ENCODE results near the gene ZNF502.
A peak's percentile ranks its signal among the peaks of the same experiment; 100 is the strongest.

DNA sequence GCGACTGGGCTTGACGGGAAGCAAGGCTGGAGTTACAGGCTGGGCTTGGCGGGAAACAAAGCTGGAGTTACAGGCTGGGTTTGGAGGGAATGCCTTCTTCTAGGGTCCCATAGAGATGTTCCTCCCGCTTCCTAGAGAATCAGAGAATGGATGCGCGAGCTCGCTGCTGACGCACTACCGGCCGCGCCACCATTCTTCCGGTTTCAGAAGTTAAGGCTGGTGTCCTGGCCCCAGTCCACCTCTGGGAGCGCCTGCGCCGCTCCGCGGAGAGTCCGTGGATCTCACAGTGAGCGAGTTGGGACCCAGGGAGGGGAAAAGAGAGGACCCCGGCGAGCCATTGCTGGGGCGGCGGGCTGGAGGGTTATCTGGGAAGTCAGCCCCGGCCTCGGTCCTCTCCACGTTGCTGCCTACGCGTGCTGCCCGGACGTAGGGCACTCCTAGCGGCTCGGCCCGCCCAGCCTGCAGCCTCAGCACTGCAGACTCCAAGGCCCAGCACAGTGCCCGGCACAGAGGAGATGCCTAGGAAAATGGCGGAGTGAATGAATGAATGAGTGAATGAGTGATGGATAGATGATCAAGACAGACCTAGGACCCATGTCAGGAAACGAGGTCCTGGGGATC, at the start of gene ZNF502:
- TF ChIP-seq, protein P1, sequence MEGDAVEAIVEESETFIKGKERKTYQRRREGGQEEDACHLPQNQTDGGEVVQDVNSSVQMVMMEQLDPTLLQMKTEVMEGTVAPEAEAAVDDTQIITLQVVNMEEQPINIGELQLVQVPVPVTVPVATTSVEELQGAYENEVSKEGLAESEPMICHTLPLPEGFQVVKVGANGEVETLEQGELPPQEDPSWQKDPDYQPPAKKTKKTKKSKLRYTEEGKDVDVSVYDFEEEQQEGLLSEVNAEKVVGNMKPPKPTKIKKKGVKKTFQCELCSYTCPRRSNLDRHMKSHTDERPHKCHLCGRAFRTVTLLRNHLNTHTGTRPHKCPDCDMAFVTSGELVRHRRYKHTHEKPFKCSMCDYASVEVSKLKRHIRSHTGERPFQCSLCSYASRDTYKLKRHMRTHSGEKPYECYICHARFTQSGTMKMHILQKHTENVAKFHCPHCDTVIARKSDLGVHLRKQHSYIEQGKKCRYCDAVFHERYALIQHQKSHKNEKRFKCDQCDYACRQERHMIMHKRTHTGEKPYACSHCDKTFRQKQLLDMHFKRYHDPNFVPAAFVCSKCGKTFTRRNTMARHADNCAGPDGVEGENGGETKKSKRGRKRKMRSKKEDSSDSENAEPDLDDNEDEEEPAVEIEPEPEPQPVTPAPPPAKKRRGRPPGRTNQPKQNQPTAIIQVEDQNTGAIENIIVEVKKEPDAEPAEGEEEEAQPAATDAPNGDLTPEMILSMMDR (conservative IDR thresholded peaks at IDR 0.05; ENCODE audit: low read depth in 2 of 2) = peak in 1 of 2 experiments; percentile 27; a peak in 3 of 4 replicates
- TF ChIP-seq ZNF114 (CRISPR knock-in tag; IDR thresholded peaks at IDR 0.05) = no peak
- TF ChIP-seq STAT1 (IDR thresholded peaks at IDR 0.05; ENCODE audit: unreplicated experiment) = no peak
- TF ChIP-seq CREB1 (CRISPR knock-in tag; IDR thresholded peaks at IDR 0.05; ENCODE audit: low read depth) = peak; percentile 96
- TF ChIP-seq NANOG (IDR thresholded peaks at IDR 0.05; ENCODE audit: borderline replicate concordance) = no peak
- TF ChIP-seq EZH2 (IDR thresholded peaks at IDR 0.05; ENCODE audit: low read depth, unreplicated experiment) = no peak
- TF ChIP-seq EZH2phosphoT487 (IDR thresholded peaks at IDR 0.05; ENCODE audit: unreplicated experiment) = no peak
- TF ChIP-seq, protein P2, sequence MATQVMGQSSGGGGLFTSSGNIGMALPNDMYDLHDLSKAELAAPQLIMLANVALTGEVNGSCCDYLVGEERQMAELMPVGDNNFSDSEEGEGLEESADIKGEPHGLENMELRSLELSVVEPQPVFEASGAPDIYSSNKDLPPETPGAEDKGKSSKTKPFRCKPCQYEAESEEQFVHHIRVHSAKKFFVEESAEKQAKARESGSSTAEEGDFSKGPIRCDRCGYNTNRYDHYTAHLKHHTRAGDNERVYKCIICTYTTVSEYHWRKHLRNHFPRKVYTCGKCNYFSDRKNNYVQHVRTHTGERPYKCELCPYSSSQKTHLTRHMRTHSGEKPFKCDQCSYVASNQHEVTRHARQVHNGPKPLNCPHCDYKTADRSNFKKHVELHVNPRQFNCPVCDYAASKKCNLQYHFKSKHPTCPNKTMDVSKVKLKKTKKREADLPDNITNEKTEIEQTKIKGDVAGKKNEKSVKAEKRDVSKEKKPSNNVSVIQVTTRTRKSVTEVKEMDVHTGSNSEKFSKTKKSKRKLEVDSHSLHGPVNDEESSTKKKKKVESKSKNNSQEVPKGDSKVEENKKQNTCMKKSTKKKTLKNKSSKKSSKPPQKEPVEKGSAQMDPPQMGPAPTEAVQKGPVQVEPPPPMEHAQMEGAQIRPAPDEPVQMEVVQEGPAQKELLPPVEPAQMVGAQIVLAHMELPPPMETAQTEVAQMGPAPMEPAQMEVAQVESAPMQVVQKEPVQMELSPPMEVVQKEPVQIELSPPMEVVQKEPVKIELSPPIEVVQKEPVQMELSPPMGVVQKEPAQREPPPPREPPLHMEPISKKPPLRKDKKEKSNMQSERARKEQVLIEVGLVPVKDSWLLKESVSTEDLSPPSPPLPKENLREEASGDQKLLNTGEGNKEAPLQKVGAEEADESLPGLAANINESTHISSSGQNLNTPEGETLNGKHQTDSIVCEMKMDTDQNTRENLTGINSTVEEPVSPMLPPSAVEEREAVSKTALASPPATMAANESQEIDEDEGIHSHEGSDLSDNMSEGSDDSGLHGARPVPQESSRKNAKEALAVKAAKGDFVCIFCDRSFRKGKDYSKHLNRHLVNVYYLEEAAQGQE (IDR thresholded peaks at IDR 0.05; ENCODE audit: unreplicated experiment) = no peak
